ENCODE results near the gene ATP2C2.

GRCh38 chr16:84350685-84351400 lies 17.5 kb upstream of the ATP2C2 start:
- TF ChIP-seq POLR2A (IDR thresholded peaks at IDR 0.05), result no peak
- TF ChIP-seq, protein P1, sequence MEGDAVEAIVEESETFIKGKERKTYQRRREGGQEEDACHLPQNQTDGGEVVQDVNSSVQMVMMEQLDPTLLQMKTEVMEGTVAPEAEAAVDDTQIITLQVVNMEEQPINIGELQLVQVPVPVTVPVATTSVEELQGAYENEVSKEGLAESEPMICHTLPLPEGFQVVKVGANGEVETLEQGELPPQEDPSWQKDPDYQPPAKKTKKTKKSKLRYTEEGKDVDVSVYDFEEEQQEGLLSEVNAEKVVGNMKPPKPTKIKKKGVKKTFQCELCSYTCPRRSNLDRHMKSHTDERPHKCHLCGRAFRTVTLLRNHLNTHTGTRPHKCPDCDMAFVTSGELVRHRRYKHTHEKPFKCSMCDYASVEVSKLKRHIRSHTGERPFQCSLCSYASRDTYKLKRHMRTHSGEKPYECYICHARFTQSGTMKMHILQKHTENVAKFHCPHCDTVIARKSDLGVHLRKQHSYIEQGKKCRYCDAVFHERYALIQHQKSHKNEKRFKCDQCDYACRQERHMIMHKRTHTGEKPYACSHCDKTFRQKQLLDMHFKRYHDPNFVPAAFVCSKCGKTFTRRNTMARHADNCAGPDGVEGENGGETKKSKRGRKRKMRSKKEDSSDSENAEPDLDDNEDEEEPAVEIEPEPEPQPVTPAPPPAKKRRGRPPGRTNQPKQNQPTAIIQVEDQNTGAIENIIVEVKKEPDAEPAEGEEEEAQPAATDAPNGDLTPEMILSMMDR (IDR thresholded peaks at IDR 0.05), result no peak
- TF ChIP-seq POLR2AphosphoS5 (IDR thresholded peaks at IDR 0.05), result no peak
- no peak for TF ChIP-seq EP300 (IDR thresholded peaks at IDR 0.05)
